ENCODE results near the gene NR5A2. TPM values are rescaled to one million over a fixed set of nuclear protein-coding genes. Genes with fewer than 3 reads are reported as not detected.

Gene NR5A2
- total RNA-seq, 1 experiment from 2014 or later, result 4.7 TPM

- TF ChIP-seq CTCF (conservative IDR thresholded peaks at IDR 0.05), result no peak
These were observed 88.0 kb downstream of the NR5A2 start for GRCh38 chr1:200115532-200115931.

More at GRCh38 chr1:200115532-200115931, 88.0 kb downstream of the NR5A2 start:
- peaks cover 6% of the 10 kb centered on the region in 2 experiments for H3K4me1 Mint-ChIP-seq
- no peaks in the 10 kb centered on the region for H3K9me3 ChIP-seq (ENCODE audit: control insufficient read depth, low read depth, low read length)
- no peak overlapping the region for H3K23ac ChIP-seq (ENCODE audit: insufficient read length, low read depth, low read length)
- no peak for DNase-seq
- peak overlapping the region in 1 of 3 experiments; percentile 23; a peak in 1 of 7 replicates for H3K27ac Mint-ChIP-seq
- H2BK15ac ChIP-seq (ENCODE audit: low read depth, low read length), result no peak overlapping the region
- no peak overlapping the region for H2BK20ac ChIP-seq (ENCODE audit: low read depth, low read length, poor library complexity, severe bottlenecking)
- no peak overlapping the region for H2AFZ ChIP-seq (ENCODE audit: low read length)
- H4K8ac ChIP-seq (replicated peaks; ENCODE audit: insufficient read length, low read depth, low read length), result no peak overlapping the region
- H3K4ac ChIP-seq (ENCODE audit: low read depth, low read length), result no peak overlapping the region
- H2AK5ac ChIP-seq (ENCODE audit: insufficient read length, low read length), result no peak overlapping the region
- H3K27me3 ChIP-seq (ENCODE audit: insufficient read depth, low read length), result no peaks in the 10 kb centered on the region
- no peak overlapping the region for H3K56ac ChIP-seq (ENCODE audit: insufficient read length, low read depth, low read length)
- H4K20me1 ChIP-seq (ENCODE audit: control insufficient read depth, insufficient read depth, insufficient read length), result no peaks in the 10 kb centered on the region
- no peak overlapping the region for H3K4me2 ChIP-seq (ENCODE audit: insufficient read depth, insufficient read length, low read length)
- no peaks in the 10 kb centered on the region for H3K27me3 Mint-ChIP-seq (ENCODE audit: low read depth)
- no peak overlapping the region for H2BK5ac ChIP-seq (ENCODE audit: insufficient read length, low read length)
- no peak overlapping the region for H2BK12ac ChIP-seq (ENCODE audit: insufficient read length, low read depth, low read length)
- no CpG with 5 or more reads among the region's 1 CpG for WGBS (ENCODE audit: extremely low coverage, insufficient read length, low lambda C conversion rate)
- H3K27ac ChIP-seq (ENCODE audit: insufficient read length, low read depth, low read length), result no peak overlapping the region
- H3K18ac ChIP-seq (ENCODE audit: insufficient read length, low read depth, low read length), result no peak overlapping the region
- no peak overlapping the region for H3K4me3 Mint-ChIP-seq
- H3K9me3 Mint-ChIP-seq, result no peaks in the 10 kb centered on the region
- H3K14ac ChIP-seq (ENCODE audit: insufficient read depth, low read length), result no peak overlapping the region
- H3K23me2 ChIP-seq (ENCODE audit: insufficient read length, low read depth, low read length, poor library complexity, severe bottlenecking), result no peaks in the 10 kb centered on the region
- H3K4me1 ChIP-seq (ENCODE audit: insufficient read depth, low read length), result peaks cover 3% of the 10 kb centered on the region; the same call in 1 of the 2 replicates
- no peak overlapping the region for H4K91ac ChIP-seq (ENCODE audit: insufficient read length, low read depth, low read length)
- no peak overlapping the region for H4K5ac ChIP-seq (ENCODE audit: insufficient read length, low read depth, low read length)
- H3K79me1 ChIP-seq (ENCODE audit: insufficient read depth, low read depth, low read length, poor library complexity, severe bottlenecking), result no peaks in the 10 kb centered on the region
- H3K79me2 ChIP-seq (ENCODE audit: insufficient read depth, low read length), result no peaks in the 10 kb centered on the region
- no peak overlapping the region for H3T11ph ChIP-seq (ENCODE audit: low read length)
- H2BK120ac ChIP-seq (ENCODE audit: low read depth, low read length, poor library complexity, severe bottlenecking), result no peak overlapping the region
- H3K9ac ChIP-seq (ENCODE audit: extremely low read depth, insufficient read length, low read length), result no peak overlapping the region
- H3K36me3 Mint-ChIP-seq (ENCODE audit: insufficient read depth in 1 of 3, low read depth in 3 of 3), result no peaks in the 10 kb centered on the region

Measured in H9 (cell line).